K562 (cell line): ENCODE results near the gene LZTR1. TPM values are rescaled to one million over a fixed set of nuclear protein-coding genes. Genes with fewer than 3 reads are reported as not detected.

Experiments
- BCL6 ChIP-seq: fragments of 250-450 bp; sonication (Bioruptor Pico); IDR thresholded peaks from 2 replicates; pipeline ENCODE4 v1.4.0; 2020
- BRD9 ChIP-seq: fragments of 450-650 bp; IDR thresholded peaks from 2 replicates; pipeline ENCODE4 v1.6.1; 2018; ENCODE audit warnings: low read depth; ENCODE audit not compliant: partially characterized antibody
- COPS2 ChIP-seq: fragments of 450-650 bp; conservative IDR thresholded peaks from 2 replicates; pipeline ENCODE4 v1.6.1; 2016; ENCODE audit warnings: mild to moderate bottlenecking, moderate library complexity
- E2F3 ChIP-seq: fragments of 250-450 bp; sonication (Bioruptor Pico); IDR thresholded peaks from 2 replicates; pipeline ENCODE4 v1.4.0; 2020; ENCODE audit warnings: mild to moderate bottlenecking
- FOXA3 ChIP-seq, 2 experiments: fragments of 450-650 bp in 1 of 2; sonication (generic) in 1 of 2; formaldehyde crosslinking; IDR thresholded peaks in 1 of 2; conservative IDR thresholded peaks in 1 of 2; 2 replicates each; pipeline versions ENCODE4 v1.4.0 to v1.8.0; 2020 to 2022; ENCODE audit warnings: mild to moderate bottlenecking in 2 of 2, missing genetic modification reagents in 1 of 2
- KLF6 ChIP-seq: fragments of 250-450 bp; sonication (Bioruptor Pico); IDR thresholded peaks from 2 replicates; pipeline ENCODE4 v1.4.0; 2020; ENCODE audit warnings: mild to moderate bottlenecking, moderate library complexity, borderline replicate concordance
- MBD2 ChIP-seq: sonication (generic); IDR thresholded peaks from 2 replicates; pipeline ENCODE4 v1.6.1; 2016; ENCODE audit warnings: low read depth, borderline replicate concordance
- MTA2 ChIP-seq: fragments of 450-650 bp; IDR thresholded peaks from 2 replicates; pipeline ENCODE4 v1.6.1; 2016; ENCODE audit warnings: low read depth
- NCOA1 ChIP-seq: fragments of 450-650 bp; IDR thresholded peaks from 2 replicates; pipeline ENCODE4 v1.6.1; 2016; ENCODE audit warnings: low read depth
- NEUROD1 ChIP-seq: fragments of 150-350 bp; IDR thresholded peaks from 2 replicates; pipeline ENCODE4 v1.6.1; 2014; ENCODE audit warnings: borderline replicate concordance, low read length, low read depth; ENCODE audit not compliant: partially characterized antibody
- SAP30 ChIP-seq: fragments of 200-600 bp; sonication (generic); IDR thresholded peaks from 2 replicates; pipeline ENCODE4 v1.6.1; 2012; ENCODE audit warnings: borderline replicate concordance, low read depth, mild to moderate bottlenecking, moderate library complexity, low read length, control low read depth, inconsistent platforms; ENCODE audit not compliant: insufficient read depth, poor library complexity, severe bottlenecking
- TEAD1 ChIP-seq, 2 experiments: fragments of 450-650 bp in 1 of 2; sonication (generic) in 1 of 2; formaldehyde crosslinking; IDR thresholded peaks; 2 replicates each; pipeline versions ENCODE4 v1.4.0 to v1.8.0; 2020 to 2022; ENCODE audit warnings: mild to moderate bottlenecking in 2 of 2, missing genetic modification reagents in 1 of 2
- TFAM ChIP-seq: fragments of 250-450 bp; sonication (Bioruptor Pico); conservative IDR thresholded peaks from 2 replicates; pipeline ENCODE4 v1.5.0; 2021; ENCODE audit warnings: mild to moderate bottlenecking, moderate library complexity
- ZBTB26 ChIP-seq: fragments of 450-650 bp; formaldehyde crosslinking; IDR thresholded peaks from 2 replicates; pipeline ENCODE4 v1.4.0; 2022; ENCODE audit warnings: missing genetic modification characterization
- ZNF354B ChIP-seq: fragments of 250-450 bp; sonication (Bioruptor Pico); IDR thresholded peaks from 2 replicates; pipeline ENCODE4 v1.4.0; 2020
- ZNF586 ChIP-seq: fragments of 450-650 bp; formaldehyde crosslinking; conservative IDR thresholded peaks from 2 replicates; pipeline ENCODE4 v1.4.0; 2020; ENCODE audit warnings: mild to moderate bottlenecking, moderate library complexity
- ZNF592 ChIP-seq: fragments of 450-650 bp; IDR thresholded peaks from 2 replicates; pipeline ENCODE4 v1.6.1; 2017; ENCODE audit warnings: antibody characterized with exemption, mild to moderate bottlenecking
- ZNF785 ChIP-seq: fragments of 250-450 bp; sonication (Bioruptor Pico); IDR thresholded peaks from 2 replicates; pipeline ENCODE4 v1.4.0; 2020; ENCODE audit warnings: mild to moderate bottlenecking
- ZNF830 ChIP-seq: fragments of 250-450 bp; sonication (Bioruptor Pico); IDR thresholded peaks from 2 replicates; pipeline ENCODE4 v1.5.0; 2021; ENCODE audit warnings: mild to moderate bottlenecking
- polyA plus RNA-seq, 8 experiments: library from polyadenylated mRNA; depleted of rRNA in 4 of 8; stranded (reverse) in 5 of 8; unstranded in 3 of 8; fragments of >200 nt; fragmentation: Nextera tagmentation in 2 of 8; fragmentation: Illumina TruSeq in 1 of 8; extraction: Ambion mirVana in 2 of 8; extraction: Trizol in 1 of 8; gene quantifications; 2 replicates each; pipeline versions ENCODE4 v1.2.1 to v1.2.3, GENCODE V29; 2011 to 2014; ENCODE audit warnings: inconsistent platforms in 1 of 8, missing spikeins in 1 of 8
- total RNA-seq, 7 experiments: library from RNA; depleted of rRNA in 6 of 7; stranded (reverse); fragments of >200 nt in 6 of 7; fragmentation: Illumina TruSeq in 2 of 7; extraction: Trizol in 2 of 7; gene quantifications; 2 replicates each; pipeline versions ENCODE4 v1.2.1 to v1.2.3, GENCODE V29; 2011 to 2021; ENCODE audit warnings: low replicate concordance in 1 of 7
- TF ChIP-seq, protein P1 (sequence below): fragments of 450-650 bp; IDR thresholded peaks from 2 replicates; pipeline ENCODE4 v1.6.1; 2016; ENCODE audit warnings: low read depth, mild to moderate bottlenecking, moderate library complexity

LZTR1 gene
- total and polyA plus RNA-seq, 9 of the 15 experiments (the other 6 are each of a cell fraction or from before 2014, with no cell fraction given), result 2.2 to 135 (median 63.0) TPM

- TF ChIP-seq NEUROD1 (no peak), ZBTB26 (CRISPR knock-in tag) (peak; percentile 94; the same call in 1 of the 2 replicates), NCOA1 (no peak), ZNF592 (no peak), COPS2 (no peak), BCL6 (CRISPR knock-in tag) (peak; percentile 67; the same call in 1 of the 2 replicates), ZNF354B (CRISPR knock-in tag) (0 out of 2 replicates have a peak, but pooled peaks have one; percentile 21), MTA2 (no peak), SAP30 (no peak), MBD2 (no peak), FOXA3 (CRISPR knock-in tag; conservative IDR thresholded peaks at IDR 0.05 in 1 of 2, IDR thresholded peaks at IDR 0.05 in 1 of 2) (0 out of 4 replicates have a peak, but pooled peaks of 1 of the 2 experiments have one; percentile 7), BRD9 (no peak), ZNF830 (CRISPR knock-in tag) (no peak), TFAM (CRISPR knock-in tag) (no peak), ZNF785 (CRISPR knock-in tag) (0 out of 2 replicates have a peak, but pooled peaks have one; percentile 54), TEAD1 (CRISPR knock-in tag; IDR thresholded peaks at IDR 0.05) (0 out of 4 replicates have a peak, but pooled peaks of 1 of the 2 experiments have one; percentile 19), ZNF586 (CRISPR knock-in tag) (0 out of 2 replicates have a peak, but pooled peaks have one; percentile 40), E2F3 (CRISPR knock-in tag) (peak; percentile 77; the same call in 1 of the 2 replicates), KLF6 (CRISPR knock-in tag) (0 out of 2 replicates have a peak, but pooled peaks have one; percentile 12)
- TF ChIP-seq, protein P1, sequence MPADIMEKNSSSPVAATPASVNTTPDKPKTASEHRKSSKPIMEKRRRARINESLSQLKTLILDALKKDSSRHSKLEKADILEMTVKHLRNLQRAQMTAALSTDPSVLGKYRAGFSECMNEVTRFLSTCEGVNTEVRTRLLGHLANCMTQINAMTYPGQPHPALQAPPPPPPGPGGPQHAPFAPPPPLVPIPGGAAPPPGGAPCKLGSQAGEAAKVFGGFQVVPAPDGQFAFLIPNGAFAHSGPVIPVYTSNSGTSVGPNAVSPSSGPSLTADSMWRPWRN, result no peak
These were observed 33.4 kb downstream of the LZTR1 start (continued) for GRCh38 chr22:21015466-21016006.
